H1 (cell line): ENCODE measurements around the gene PPP2R2C. TPM values are rescaled to one million over a fixed set of nuclear protein-coding genes. Genes with fewer than 3 reads are reported as not detected.

Experiments used
- BACH1 ChIP-seq: IDR thresholded peaks from 2 replicates; pipeline ENCODE4 v1.6.1; 2012; ENCODE audit warnings: low read length, improper control_type of control experiment
- polyA plus RNA-seq, 7 experiments: library from polyadenylated mRNA; depleted of rRNA in 3 of 7; stranded (reverse) in 5 of 7; unstranded in 2 of 7; fragments of >200 nt in 5 of 7; fragments of 200-250 nt in 2 of 7; gene quantifications; 1 replicate in 5 of 7; 2 replicates in 1 of 7; 4 replicates in 1 of 7; pipeline versions ENCODE4 v1.2.1 to v1.2.3, GENCODE V29; 2011 to 2013; ENCODE audit warnings: missing spikeins in 2 of 7, mixed read lengths in 2 of 7
- total RNA-seq: library from RNA; stranded (reverse); fragmentation: NEBNext Ultra II Directional; extraction: Animal tissue kit (Norgen Biotek cat#: 25700); gene quantifications from 2 replicates; pipeline ENCODE4 v1.2.1, GENCODE V29; 2021

The PPP2R2C gene
- total and polyA plus RNA-seq, 2 of the 8 experiments (the other 6 are each of a cell fraction or from before 2014, with no cell fraction given), result 6.4 TPM

GRCh38 chr4:6395466-6396228, 76.8 kb downstream of the PPP2R2C start (continued):
- TF ChIP-seq BACH1, result no peak
- TF ChIP-seq, all 59 proteins: peak for 0
